ENCODE measurements around the gene DGKG. TPM values are rescaled to one million over a fixed set of nuclear protein-coding genes. Genes with fewer than 3 reads are reported as not detected.

DGKG gene
- total and polyA plus RNA-seq, 7 donors, result 0.60 to 30.7 (median 6.1) TPM

- Histone ChIP-seq H3K27ac (no peak overlapping the region), H3K4me3 (no peak overlapping the region), H3K36me3 (no peaks in the 10 kb centered on the region), H3K4me1 (no peaks in the 10 kb centered on the region), H3K9me3 (no peaks in the 10 kb centered on the region), H3K27me3 (no peaks in the 10 kb centered on the region)
- no peak for TF ChIP-seq POLR2A (IDR thresholded peaks at IDR 0.05)
- TF ChIP-seq, protein P1, sequence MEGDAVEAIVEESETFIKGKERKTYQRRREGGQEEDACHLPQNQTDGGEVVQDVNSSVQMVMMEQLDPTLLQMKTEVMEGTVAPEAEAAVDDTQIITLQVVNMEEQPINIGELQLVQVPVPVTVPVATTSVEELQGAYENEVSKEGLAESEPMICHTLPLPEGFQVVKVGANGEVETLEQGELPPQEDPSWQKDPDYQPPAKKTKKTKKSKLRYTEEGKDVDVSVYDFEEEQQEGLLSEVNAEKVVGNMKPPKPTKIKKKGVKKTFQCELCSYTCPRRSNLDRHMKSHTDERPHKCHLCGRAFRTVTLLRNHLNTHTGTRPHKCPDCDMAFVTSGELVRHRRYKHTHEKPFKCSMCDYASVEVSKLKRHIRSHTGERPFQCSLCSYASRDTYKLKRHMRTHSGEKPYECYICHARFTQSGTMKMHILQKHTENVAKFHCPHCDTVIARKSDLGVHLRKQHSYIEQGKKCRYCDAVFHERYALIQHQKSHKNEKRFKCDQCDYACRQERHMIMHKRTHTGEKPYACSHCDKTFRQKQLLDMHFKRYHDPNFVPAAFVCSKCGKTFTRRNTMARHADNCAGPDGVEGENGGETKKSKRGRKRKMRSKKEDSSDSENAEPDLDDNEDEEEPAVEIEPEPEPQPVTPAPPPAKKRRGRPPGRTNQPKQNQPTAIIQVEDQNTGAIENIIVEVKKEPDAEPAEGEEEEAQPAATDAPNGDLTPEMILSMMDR (IDR thresholded peaks at IDR 0.05), result no peak
- no peak for TF ChIP-seq EP300 (IDR thresholded peaks at IDR 0.05)
- TF ChIP-seq POLR2AphosphoS5 (IDR thresholded peaks at IDR 0.05), result no peak
- intact Hi-C loops (cut with DNase I), result no loop called here
- DNase-seq, result no peak
- WGBS, 2 donors, result 88 to 91% methylated on average over 2 of the region's 2 CpGs
These were observed 229.5 kb downstream of the DGKG start for GRCh38 chr3:186132487-186132886.

DNA sequence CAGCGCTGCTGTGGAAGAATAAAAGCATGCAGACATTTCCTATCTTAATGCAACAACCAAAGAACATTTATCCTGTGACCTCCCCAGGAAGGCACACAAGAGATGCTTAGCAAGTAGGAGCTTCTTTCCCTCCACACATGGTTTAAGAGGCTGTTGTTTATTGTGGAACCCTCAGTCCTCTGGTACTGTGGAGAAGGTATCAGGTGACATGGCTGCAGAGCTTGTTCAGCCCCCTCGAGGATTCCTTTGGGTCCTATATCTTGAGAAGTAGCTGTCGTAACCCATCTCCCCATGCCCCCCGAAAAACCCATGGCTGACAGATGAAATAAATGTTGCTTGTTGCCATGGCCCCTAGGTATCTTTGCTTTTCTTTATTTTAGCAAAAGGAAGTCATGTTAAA, 232.8 kb downstream of the DGKG start:
- 85 to 89% methylated on average over 4 of the region's 4 CpGs for WGBS, 2 donors
- TF ChIP-seq POLR2A (IDR thresholded peaks at IDR 0.05) (no peak), EP300 (IDR thresholded peaks at IDR 0.05) (no peak), POLR2AphosphoS5 (IDR thresholded peaks at IDR 0.05) (no peak)
- TF ChIP-seq, protein P1 (IDR thresholded peaks at IDR 0.05), result no peak
- no peaks in the 10 kb centered on the region for H3K27me3 ChIP-seq
- no peak for DNase-seq
- no peaks in the 10 kb centered on the region for H3K36me3 ChIP-seq
- H3K9me3 ChIP-seq, result no peaks in the 10 kb centered on the region
- H3K27ac ChIP-seq, result no peak overlapping the region
- intact Hi-C loops (cut with DNase I), result no loop called here
- no peak overlapping the region for H3K4me3 ChIP-seq
- H3K4me1 ChIP-seq, result no peaks in the 10 kb centered on the region

DNA sequence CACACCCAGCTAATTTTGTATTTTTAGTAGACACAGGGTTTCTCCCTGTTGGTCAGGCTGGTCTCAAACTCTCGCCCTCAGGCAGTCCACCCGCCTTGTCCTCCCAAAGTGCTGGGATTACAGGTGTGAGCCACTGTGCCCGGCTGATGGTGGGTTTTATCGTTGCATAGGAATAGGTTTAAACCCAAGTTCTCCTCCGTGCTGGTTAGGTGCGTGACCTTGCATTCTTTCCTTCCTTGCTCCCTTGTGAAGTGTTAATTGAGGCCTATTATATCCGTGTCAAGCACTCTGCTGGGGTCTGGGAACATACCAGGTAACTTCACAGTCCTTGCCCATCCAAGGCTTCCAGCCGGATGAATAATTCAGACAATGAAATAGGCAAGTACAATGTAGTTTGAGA, 233.9 kb downstream of the DGKG start:
- Histone ChIP-seq H3K36me3 (no peaks in the 10 kb centered on the region), H3K27ac (no peak overlapping the region), H3K9me3 (no peaks in the 10 kb centered on the region), H3K4me3 (no peak overlapping the region), H3K27me3 (no peaks in the 10 kb centered on the region), H3K4me1 (no peaks in the 10 kb centered on the region)
- no peak for DNase-seq
- TF ChIP-seq, protein P1 (IDR thresholded peaks at IDR 0.05), result no peak
- TF ChIP-seq POLR2A (IDR thresholded peaks at IDR 0.05) (no peak), POLR2AphosphoS5 (IDR thresholded peaks at IDR 0.05) (no peak), EP300 (IDR thresholded peaks at IDR 0.05) (no peak)
- 89% methylated on average over 8 of the region's 8 CpGs for WGBS, 2 donors
- intact Hi-C loops (cut with DNase I), result no loop called here

DNA sequence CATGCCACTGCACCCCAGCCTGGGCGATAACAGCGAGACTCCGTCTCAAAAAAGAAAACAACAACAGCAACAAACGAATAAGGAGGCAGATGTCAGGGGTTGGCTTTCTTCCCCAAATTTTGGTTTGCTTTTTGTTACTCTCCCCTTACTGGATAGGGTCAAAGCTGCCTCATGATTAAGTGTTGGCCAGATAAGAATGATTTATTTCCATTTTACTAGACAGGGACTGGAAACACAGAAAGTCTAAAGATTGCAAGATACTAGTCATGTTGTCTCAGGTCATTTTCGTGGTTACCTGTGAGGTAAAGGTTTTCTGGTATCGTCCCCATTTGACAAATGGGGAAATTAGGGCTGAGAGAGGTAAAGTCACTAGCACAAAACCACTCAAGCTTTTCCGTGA, 234.6 kb downstream of the DGKG start:
- Histone ChIP-seq H3K27ac (no peak overlapping the region), H3K36me3 (no peaks in the 10 kb centered on the region), H3K27me3 (no peaks in the 10 kb centered on the region), H3K4me3 (no peak overlapping the region), H3K9me3 (no peaks in the 10 kb centered on the region), H3K4me1 (no peaks in the 10 kb centered on the region)
- 90 to 93% methylated on average over 7 of the region's 7 CpGs for WGBS, 2 donors
- TF ChIP-seq EP300 (IDR thresholded peaks at IDR 0.05), result no peak
- no peak for TF ChIP-seq POLR2A (IDR thresholded peaks at IDR 0.05)
- TF ChIP-seq POLR2AphosphoS5 (IDR thresholded peaks at IDR 0.05), result no peak
- TF ChIP-seq, protein P1 (IDR thresholded peaks at IDR 0.05), result no peak
- no peak for DNase-seq
- intact Hi-C loops (cut with DNase I), result no loop called here

GRCh38 chr3:186125118-186125517, 236.9 kb downstream of the DGKG start:
- TF ChIP-seq EP300 (IDR thresholded peaks at IDR 0.05), result no peak
- TF ChIP-seq, protein P1 (IDR thresholded peaks at IDR 0.05), result no peak
- TF ChIP-seq POLR2A (IDR thresholded peaks at IDR 0.05), result no peak
- TF ChIP-seq POLR2AphosphoS5 (IDR thresholded peaks at IDR 0.05), result no peak
- Histone ChIP-seq H3K27ac (no peak overlapping the region), H3K4me3 (no peak overlapping the region), H3K27me3 (no peaks in the 10 kb centered on the region), H3K4me1 (no peaks in the 10 kb centered on the region), H3K36me3 (no peaks in the 10 kb centered on the region), H3K9me3 (no peaks in the 10 kb centered on the region)
- DNase-seq, result no peak
- intact Hi-C loops (cut with DNase I), result no loop called here
- WGBS, 2 donors, result 95 to 96% methylated on average over 2 of the region's 2 CpGs
